Muscle layer of duodenum (tissue), 2 donors: ENCODE results near the gene GPC3.

Source experiments
- H3K27ac ChIP-seq: one replicate; pipeline ENCODE4 v1.7.0; 2013; ENCODE audit warnings: mild to moderate bottlenecking, low read length
- H3K27me3 ChIP-seq: one replicate; pipeline ENCODE4 v1.7.0; 2013; ENCODE audit warnings: low read depth, mild to moderate bottlenecking, control low read depth, low read length
- H3K36me3 ChIP-seq, 2 donors: one replicate each; pipeline ENCODE4 v1.7.0; 2013; ENCODE audit warnings: low read length in 2 of 2, control low read depth in 1 of 2, mild to moderate bottlenecking in 1 of 2; ENCODE audit not compliant: insufficient read depth in 2 of 2, control insufficient read depth in 1 of 2
- H3K4me1 ChIP-seq, 2 donors: one replicate each; pipeline ENCODE4 v1.7.0; 2013; ENCODE audit warnings: low read length in 2 of 2, mild to moderate bottlenecking in 2 of 2, control low read depth in 1 of 2, moderate library complexity in 1 of 2; ENCODE audit not compliant: insufficient read depth in 2 of 2, control insufficient read depth in 1 of 2
- H3K4me3 ChIP-seq, 2 donors: one replicate each; pipeline ENCODE4 v1.7.0; 2013; ENCODE audit warnings: low read length in 2 of 2, low read depth in 1 of 2, mild to moderate bottlenecking in 1 of 2
- H3K9me3 ChIP-seq, 2 donors: one replicate each; pipeline ENCODE4 v1.7.0; 2013; ENCODE audit warnings: low read length in 2 of 2, control low read depth in 1 of 2, mild to moderate bottlenecking in 1 of 2; ENCODE audit not compliant: control insufficient read depth in 1 of 2
- donor health status: healthy.

Gene GPC3

DNA sequence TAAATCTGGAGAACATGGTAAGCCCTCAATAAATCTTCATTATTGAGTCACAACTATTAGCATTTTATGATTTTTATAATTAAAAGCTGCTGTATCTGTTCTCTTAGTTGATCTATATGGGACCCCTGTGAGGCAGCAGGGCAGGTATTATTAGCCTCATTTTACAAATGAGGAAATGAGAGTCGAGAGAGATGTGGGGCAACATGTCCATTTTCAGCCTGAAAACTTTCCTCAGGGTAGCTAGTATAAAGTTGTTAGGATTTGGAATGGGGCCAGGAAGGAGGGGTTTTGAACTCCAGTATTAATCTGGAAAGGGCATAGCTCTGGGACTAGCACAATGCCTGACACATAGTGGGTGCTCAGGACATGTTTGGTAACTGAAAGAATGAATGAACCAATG lies 378.4 kb downstream of the GPC3 start:
- no peaks in the 10 kb centered on the region for H3K36me3 ChIP-seq
- no peaks in the 10 kb centered on the region for H3K4me1 ChIP-seq
- H3K27me3 ChIP-seq: no peaks in the 10 kb centered on the region
- no peaks in the 10 kb centered on the region for H3K9me3 ChIP-seq
- H3K27ac ChIP-seq: no peak overlapping the region
- H3K4me3 ChIP-seq: no peak overlapping the region

DNA sequence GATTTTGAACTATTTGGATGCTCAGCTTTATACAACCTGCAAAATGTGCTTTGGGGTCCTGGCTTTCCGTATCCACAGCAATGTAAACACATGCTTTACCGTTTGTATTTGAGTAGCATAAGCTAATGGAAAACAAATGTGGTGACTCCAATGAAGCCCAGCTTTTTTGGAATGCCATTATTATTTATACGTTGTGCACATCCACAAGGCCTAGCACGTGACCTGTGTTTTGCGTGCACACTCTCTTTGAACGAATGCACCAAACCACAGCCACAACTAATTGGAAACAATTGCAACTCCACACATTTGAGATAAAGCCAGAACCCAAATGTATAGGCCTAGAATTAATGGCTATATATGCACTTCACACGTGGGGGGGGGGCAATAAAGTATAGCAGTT lies 380.6 kb downstream of the GPC3 start:
- Histone ChIP-seq H3K4me3 (no peak overlapping the region), H3K9me3 (no peaks in the 10 kb centered on the region), H3K4me1 (no peaks in the 10 kb centered on the region), H3K27me3 (no peaks in the 10 kb centered on the region), H3K36me3 (no peaks in the 10 kb centered on the region), H3K27ac (no peak overlapping the region)

- H3K27ac ChIP-seq: no peak overlapping the region
- no peaks in the 10 kb centered on the region for H3K9me3 ChIP-seq
- no peak overlapping the region for H3K4me3 ChIP-seq
- no peaks in the 10 kb centered on the region for H3K4me1 ChIP-seq
- H3K36me3 ChIP-seq: no peaks in the 10 kb centered on the region
- H3K27me3 ChIP-seq: no peaks in the 10 kb centered on the region
Measured at GRCh38 chrX:133602881-133603280, 382.5 kb downstream of the GPC3 start.

GRCh38 chrX:133601116-133601515 lies 384.3 kb downstream of the GPC3 start:
- Histone ChIP-seq H3K36me3 (no peaks in the 10 kb centered on the region), H3K27me3 (no peaks in the 10 kb centered on the region), H3K4me1 (no peaks in the 10 kb centered on the region), H3K27ac (no peak overlapping the region), H3K4me3 (no peak overlapping the region), H3K9me3 (no peaks in the 10 kb centered on the region)

- no peaks in the 10 kb centered on the region for H3K9me3 ChIP-seq
- no peak overlapping the region for H3K4me3 ChIP-seq
- H3K27me3 ChIP-seq: no peaks in the 10 kb centered on the region
- no peaks in the 10 kb centered on the region for H3K4me1 ChIP-seq
- H3K27ac ChIP-seq: no peak overlapping the region
- H3K36me3 ChIP-seq: no peaks in the 10 kb centered on the region
Measured at GRCh38 chrX:133600536-133600935, 384.9 kb downstream of the GPC3 start.

DNA sequence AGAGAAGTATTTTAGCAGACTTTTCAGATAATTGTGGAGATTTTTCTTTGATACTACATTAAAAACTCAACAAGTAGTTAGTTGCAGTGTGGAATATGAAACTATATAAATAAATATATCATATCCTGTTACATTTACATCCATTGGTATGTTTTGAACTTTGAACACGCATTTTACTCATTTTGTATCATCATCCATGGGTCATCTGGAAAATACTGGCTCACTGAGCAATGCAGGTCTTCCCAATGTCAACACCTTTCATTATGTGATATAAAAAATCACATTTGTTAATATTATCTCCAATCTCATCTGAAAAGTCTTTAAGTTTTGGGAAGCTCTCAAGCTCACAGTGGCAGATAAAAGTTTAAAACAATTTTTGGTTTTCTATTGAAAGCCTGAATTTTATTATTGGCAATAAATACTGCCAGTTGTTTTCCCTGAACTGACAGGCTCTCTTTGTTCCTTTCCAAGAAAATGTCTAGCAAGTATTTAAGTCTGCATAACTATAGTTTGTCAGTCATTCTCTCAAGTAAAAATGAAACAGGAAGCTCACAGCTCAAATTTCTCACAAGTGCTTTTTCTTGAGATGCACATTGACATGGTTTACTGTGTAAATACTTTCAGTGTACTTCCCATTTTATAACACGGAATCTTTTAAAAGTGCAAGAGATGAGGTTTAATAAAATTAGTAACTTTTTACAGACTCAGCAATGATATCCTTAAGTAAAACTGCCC lies 386.6 kb downstream of the GPC3 start:
- Histone ChIP-seq H3K36me3 (no peaks in the 10 kb centered on the region), H3K9me3 (no peaks in the 10 kb centered on the region), H3K27ac (no peak overlapping the region), H3K4me1 (no peaks in the 10 kb centered on the region), H3K27me3 (no peaks in the 10 kb centered on the region), H3K4me3 (no peak overlapping the region)

DNA sequence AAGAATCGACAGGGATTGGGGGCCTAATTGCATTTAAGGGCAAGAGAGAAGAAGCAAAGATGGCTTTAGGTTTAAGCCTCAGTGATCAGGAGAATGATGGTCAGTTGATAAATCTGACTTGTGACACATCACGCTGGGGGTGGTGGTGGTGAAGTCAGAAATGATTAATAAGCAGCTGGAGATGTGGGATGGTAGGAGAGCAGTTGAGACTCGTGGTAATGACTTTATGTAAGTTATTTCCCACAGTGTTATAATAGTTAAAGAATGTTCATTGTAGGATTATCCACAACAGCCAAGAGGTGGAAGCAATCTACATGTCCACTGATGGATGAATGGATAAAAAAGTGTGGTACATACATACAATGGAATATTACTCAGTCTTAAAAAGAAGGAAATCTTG lies 391.2 kb downstream of the GPC3 start:
- Histone ChIP-seq H3K9me3 (no peaks in the 10 kb centered on the region), H3K27ac (no peak overlapping the region), H3K27me3 (no peaks in the 10 kb centered on the region), H3K36me3 (no peaks in the 10 kb centered on the region), H3K4me1 (no peaks in the 10 kb centered on the region), H3K4me3 (no peak overlapping the region)

DNA sequence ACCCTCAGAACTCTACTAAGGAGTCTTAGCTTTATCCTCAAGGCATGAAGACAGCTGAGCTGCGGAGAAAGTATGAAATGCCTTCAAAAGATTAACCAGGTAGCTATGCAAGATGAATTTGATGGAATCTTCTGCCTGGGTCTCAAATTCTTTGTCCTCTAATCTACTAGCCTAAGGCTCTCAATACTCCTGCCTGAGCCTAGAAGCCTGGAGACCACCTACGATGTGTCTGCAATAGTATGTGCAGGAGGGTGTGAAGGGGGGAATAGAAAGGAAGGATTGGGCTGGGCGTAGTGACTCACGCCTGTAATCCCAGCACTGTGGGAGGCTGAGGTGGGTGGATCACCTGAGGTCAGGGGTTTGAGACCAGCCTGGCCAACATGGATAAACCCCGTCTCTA lies 391.9 kb downstream of the GPC3 start:
- no peaks in the 10 kb centered on the region for H3K4me1 ChIP-seq
- H3K9me3 ChIP-seq: no peaks in the 10 kb centered on the region
- H3K4me3 ChIP-seq: no peak overlapping the region
- no peaks in the 10 kb centered on the region for H3K27me3 ChIP-seq
- no peak overlapping the region for H3K27ac ChIP-seq
- H3K36me3 ChIP-seq: no peaks in the 10 kb centered on the region

GRCh38 chrX:133590703-133591505 lies 394.5 kb downstream of the GPC3 start:
- Histone ChIP-seq H3K4me1 (no peaks in the 10 kb centered on the region), H3K27me3 (no peaks in the 10 kb centered on the region), H3K4me3 (no peak overlapping the region), H3K36me3 (no peaks in the 10 kb centered on the region), H3K9me3 (no peaks in the 10 kb centered on the region), H3K27ac (no peak overlapping the region)

- Histone ChIP-seq H3K9me3 (no peaks in the 10 kb centered on the region), H3K36me3 (no peaks in the 10 kb centered on the region), H3K4me1 (no peaks in the 10 kb centered on the region), H3K4me3 (no peak overlapping the region), H3K27me3 (no peaks in the 10 kb centered on the region), H3K27ac (no peak overlapping the region)
Measured at GRCh38 chrX:133588827-133589226, 396.6 kb downstream of the GPC3 start.

DNA sequence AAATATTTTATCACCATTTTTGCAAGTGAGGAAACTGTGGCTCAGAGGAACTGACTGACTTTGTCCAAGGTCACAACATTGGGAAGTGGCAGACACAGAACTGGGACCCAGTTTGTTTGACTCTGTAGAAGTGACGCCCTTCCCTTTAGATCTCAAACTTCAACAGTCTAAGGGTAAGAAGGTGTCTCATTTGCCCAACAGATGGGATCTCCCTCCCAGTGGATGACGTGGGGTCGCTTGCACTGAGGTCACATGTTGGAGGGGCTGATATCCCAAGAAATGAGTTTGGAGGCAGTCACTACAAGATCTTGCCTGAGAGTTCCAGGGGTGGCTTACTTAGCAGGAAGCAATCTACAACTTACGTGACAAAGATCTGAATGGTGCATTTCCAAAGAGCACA lies 397.6 kb downstream of the GPC3 start:
- H3K27me3 ChIP-seq: no peaks in the 10 kb centered on the region
- H3K27ac ChIP-seq: no peak overlapping the region
- H3K4me1 ChIP-seq: no peaks in the 10 kb centered on the region
- no peaks in the 10 kb centered on the region for H3K36me3 ChIP-seq
- no peak overlapping the region for H3K4me3 ChIP-seq
- H3K9me3 ChIP-seq: no peaks in the 10 kb centered on the region
